NCI-H1694 treated with DMSO at 0.1 percent for 48 hours (cell line): ENCODE results near the gene CFAP92.
"Not testable (repeated sequence)": the region's sequence is repeated elsewhere in the genome, so short reads cannot be mapped to it uniquely, and the experiment has no call there.

Source experiments
- DNase-seq: peaks from one replicate; lab custom pipeline; 2025; lab: John Stamatoyannopoulos, UW

The CFAP92 gene

DNA sequence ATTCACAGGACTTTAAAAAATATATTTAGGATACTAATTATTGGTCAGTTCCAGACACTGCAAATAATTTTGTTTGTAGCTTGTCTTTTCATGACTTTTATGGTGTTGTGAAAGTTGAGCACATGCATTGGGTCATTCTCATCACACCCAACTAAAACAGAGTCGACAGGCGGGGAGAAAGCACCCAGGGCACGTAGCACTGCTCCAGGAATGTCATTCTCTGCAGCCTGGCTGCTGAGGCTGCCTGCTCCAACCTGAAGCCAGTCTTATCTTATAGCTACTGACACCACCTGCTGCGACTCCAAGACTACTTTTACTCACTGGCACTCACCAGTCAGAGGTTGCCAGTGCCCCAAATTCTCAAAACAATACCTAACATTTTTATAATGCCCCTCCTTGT, 57.5 kb downstream of the CFAP92 start:
- no peak for DNase-seq

DNA sequence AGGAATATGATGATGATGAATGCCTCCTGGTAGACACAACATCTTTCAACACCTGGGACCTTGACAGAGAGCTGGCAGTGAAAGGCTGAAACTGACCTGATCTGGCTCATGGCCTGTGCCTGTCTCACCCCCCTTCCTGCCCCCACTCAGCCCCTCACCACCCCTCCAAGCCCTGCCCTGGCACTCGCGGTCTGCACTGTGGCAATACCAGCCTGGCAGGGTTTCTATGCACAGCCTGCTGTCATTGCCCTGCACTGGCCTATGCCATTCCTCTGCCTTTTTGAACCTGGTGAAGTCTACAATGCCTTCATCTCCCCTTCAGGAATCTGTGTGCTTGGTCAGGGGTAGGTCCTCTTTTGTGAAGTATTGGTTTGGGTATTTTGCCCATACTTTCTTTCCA, 58.0 kb downstream of the CFAP92 start:
- DNase-seq: peak; percentile 18

DNA sequence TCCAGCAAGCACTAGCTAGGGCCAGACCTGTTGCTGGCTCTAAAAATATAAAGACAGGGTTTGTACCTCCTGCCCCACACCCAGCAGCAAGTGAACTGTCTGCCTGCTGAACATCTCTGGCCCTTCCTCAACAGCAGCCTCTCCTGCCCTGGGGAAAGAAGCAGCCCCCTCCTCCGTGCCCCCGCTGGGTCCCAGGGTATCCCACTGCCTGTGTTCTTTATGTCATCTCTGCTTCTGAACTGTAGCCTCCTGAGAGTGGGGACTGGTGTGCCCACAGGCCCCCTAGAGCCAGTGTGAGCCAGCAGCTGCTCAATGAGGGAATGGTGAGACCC, 60.0 kb downstream of the CFAP92 start:
- DNase-seq: no peak

DNA sequence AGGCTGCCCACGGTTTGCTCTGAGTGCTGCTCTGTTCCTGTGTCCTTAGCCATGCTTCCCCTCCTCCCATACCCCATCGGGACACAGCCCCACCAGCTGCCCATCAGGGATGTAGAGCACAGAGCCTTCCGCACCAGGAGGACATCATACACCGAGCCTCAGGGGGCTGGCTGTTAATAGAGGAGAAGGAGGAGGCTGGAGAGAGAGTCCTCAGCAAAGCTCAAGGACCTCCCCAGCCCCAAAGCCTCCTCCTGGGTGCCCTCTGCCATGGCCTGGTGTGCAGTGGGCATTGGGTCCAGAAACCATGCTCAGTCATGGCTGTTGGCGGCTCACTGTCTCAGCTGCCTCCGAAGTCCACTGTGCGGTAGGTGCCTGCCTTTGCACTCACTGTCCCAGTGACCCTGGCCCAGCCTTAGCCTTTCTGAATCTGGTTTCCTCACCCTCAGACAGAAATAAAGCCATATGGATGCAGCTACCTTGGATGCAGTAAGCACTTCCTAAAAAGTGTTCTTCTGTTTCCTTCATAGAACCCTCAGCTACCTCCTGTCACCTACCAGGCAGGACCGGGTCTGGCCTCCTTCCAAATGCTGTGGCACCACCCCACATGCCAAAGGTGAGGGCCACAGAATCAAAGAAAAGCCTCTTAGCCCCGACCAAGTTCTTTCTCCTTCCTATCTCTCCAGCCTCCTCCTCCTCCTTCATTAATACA, 60.5 kb downstream of the CFAP92 start:
- no peak for DNase-seq

DNA sequence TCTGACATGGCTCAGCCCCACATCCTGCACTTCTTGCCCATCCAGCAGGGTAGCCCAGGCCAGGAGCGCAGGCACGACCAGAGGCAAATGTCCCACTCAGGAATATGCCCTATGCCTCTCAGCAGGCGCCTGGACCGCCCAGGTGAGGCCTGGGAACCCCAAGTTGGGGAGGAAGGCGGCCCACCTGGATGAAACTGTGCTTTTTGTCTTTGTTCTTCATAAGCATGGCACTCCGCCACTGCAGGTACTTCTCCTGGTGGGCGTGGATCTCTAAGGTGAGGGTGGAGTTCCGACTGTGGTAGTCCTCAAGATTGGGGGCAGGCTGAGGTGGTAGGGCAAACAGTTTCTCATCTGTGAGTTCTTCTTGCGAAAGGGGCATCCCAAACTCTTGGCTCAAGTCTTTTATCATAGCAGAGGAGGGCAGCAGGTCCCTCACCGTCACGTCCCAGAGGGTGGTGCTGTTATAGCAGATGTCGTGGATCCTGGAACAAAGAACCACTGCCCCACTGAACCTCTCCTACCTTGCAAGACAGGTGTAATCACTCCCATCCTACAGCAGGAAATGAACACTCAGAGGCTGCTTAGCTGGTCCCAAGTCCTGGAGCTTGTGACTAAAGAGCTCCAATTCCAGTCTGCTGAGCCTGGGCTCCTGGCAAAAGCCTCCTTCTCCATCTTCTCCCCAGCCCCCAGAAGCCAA, 61.2 kb downstream of the CFAP92 start:
- DNase-seq: no peak

DNA sequence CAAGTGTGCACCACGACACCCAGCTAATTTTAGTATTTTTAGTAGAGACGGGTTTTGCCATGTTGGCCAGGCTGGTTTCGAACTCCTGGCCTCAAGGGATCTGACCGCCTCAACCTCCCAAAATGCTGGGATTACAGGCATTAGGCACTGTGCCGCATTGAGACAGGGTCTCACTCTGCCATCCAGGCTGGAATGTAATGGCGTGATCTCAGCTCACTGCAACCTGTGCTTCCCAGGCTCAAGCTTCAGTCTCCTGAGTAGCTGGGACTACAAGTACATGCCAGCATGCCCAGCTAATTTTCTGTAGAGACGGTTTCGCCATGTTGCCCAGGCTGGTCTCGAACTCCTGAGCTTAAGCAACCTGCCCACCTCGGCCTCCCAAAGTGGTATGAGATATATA, 62.8 kb downstream of the CFAP92 start:
- no peak for DNase-seq

DNA sequence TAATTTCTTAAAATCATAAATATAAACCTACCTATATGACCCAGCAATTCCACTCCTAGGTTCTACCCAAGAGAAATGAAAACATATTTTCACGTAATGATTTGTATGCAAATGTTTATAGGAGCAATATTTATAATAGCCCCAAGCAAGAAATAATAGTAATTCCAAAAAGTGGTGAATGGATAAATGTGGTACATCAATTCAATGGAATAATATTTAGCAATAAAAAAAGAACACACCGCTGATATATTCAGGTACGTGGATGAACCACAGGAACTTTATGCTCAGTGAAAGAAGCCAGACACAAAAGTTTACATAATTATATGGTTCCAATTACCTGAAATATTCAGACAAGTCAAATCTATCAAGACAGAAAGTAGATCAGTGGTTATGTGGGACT, 64.5 kb downstream of the CFAP92 start:
- no peak for DNase-seq

DNA sequence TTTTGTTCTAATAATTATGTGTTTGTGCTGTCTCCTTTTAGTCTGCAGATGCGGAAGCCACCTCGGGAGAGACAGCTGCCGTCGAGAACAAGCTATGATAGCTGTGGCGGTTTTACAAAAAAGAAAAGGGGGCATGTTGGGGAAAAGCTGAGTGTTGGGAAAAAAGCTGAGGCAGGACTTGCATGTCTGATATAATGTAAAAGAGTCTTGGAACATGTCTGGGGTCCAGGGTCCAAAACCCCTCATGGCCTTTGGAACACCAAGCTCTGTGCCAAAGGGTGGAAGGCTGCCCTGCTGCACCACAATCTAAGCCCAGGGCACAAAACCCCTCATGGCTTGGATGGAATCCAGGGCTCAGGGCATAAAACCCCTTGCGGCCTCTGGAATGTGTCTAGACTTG, 69.9 kb downstream of the CFAP92 start:
- DNase-seq: not testable (repeated sequence)

DNA sequence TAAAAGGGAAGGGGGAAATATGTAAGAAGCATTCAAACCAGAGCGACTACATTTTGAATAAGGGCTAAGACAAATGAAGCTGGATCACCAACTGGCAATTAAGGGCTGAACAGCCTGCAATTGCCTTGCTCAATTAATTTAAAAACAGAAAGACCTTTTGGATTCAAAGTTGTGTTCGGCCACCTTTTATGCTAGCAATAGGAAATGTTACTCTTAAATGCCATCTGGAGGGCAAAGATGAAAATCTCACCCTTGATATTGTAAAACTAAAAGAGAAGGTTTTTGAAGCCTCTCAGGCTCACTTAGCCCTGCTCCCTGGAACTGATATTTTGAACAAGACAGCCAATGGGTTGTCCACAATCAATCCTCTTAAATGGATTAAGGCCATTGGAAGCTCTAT, 70.3 kb downstream of the CFAP92 start:
- DNase-seq: peak; percentile 6

DNA sequence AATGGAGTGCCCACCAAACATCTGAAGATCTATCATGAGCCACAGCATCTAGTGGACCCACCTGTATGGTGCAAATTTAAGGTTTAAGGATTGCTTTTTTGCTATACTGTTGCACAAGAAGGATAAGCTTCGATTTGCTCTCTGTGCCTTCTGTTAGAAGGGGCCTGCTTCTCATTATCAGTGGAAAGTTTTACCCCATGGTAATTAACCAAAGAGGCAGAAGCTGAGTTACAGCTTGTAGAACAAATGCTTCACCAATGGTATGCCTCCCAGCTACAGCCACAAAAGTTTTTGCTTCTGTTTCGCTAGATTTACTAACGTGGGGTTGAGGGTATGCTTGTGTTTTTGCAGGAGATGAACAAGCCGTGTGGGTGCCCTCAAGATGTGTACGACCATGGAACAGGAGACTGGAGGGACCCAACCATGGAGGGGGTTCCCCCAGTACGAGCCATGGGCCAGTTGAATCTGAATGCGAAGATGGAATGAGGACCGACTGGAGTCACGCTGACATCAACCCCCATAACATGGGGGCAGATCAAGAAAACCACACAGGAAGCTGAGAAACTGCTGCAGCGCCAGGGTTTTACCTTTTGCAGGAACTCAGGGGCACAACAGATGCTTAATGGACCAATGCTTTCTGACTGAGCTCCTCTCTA, 70.9 kb downstream of the CFAP92 start:
- DNase-seq: no peak

DNA sequence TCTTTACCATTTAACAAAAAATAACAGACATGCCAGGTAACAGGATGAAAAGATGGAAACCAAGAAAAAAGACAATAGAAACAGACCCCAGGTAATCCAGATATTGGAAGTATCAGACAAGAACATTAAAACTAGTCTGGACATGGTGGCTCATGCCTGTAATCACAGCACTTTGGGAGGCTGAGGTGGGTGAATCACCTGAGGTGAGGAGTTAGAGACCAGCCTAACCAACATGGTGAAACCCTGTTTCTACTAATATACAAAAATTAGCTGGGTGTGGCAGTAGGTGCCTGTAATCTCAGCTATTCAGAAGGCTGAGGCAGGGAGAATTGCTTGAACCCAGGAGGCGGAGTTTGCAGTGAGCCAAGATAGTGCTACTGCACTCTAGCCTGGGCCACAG, 73.9 kb downstream of the CFAP92 start:
- DNase-seq: no peak

DNA sequence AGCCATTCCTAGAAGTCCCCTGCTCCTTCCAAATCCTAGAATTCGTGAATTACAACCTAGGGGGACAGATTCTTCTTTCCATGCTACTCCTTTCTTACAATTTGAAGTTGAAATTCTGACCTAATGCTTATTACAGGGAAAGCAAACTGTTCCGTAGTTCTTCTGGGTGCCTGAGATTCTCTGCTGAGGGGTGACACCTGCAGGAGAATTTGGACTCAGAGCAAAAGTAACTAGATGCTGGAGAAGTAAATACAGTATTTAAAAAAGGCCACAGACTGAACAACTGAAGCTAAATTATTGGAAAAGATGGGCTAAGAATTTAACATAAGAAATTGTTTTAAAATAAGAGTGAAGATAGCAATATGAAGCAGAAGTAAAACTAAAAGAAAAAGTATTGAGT, 76.6 kb downstream of the CFAP92 start:
- DNase-seq: no peak

DNA sequence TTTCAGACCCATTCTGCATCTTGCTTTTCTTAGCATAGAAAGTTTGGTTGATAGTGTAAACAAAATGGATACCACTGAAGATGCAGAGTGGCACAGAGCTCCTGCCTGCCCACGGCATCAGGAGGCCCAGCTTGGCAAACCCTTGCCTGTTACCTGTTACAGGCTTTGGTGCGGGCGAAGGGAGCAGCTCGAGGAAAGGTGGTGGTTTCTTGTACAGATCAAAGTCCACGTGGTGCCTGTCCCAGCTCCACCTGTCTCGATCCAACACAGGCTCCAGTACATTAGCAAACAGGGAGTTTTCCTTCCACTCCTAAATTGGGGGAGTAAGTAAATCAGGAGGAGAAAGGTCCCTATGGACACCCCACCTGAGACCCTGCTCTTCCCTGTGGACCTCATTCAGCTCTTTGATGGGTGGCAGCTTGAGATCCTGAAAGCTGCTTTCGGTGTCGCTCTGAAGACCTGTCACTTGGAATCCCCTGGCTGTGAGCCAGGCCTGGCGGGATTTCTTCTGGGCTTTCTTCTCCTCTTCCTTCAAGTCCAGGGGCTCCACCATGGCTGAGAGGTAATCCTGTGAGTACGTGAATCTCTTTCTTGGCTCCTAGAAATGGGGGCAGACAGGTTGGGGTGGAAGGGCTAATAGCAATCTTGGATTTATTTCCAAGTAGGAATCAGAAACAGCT, 78.8 kb downstream of the CFAP92 start:
- DNase-seq: no peak

DNA sequence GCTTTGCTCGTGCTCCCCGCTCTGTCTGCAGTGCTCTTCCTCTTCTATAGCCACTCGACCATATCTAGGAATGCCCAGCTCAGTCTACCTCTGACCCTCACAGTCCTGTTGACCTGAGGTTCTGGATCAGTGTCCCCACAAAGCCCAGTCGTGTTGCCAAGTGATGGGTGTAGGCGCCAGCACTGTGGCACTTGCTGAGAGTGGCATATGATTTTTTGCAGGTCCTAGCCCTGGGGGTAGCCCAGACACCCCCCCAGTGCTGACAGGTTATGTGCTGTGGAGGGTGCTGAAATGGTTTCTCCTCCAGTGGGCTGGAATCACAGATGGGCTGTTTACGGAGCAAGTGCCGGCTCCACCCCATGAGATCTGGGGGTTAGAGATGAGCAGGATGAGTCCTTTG, 82.0 kb downstream of the CFAP92 start:
- no peak for DNase-seq

DNA sequence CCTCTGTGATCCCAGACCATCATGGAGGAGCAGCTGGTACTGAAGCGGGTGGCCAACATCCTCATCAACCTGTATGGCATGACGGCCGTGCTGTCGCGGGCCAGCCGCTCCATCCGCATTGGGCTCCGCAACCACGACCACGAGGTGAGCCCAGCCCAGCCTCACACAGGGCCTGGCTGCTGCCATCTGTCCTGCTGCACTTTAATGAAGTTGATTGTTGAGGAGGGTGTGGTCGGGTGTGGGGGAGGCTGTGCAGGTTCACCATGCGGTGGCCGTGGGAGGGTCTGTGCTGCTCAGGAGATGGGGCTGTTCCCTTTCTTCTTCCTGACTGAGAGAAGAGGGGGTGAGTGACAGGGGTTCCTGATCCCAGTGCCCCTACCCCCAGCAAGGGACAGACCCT, 83.9 kb downstream of the CFAP92 start:
- no peak for DNase-seq

DNA sequence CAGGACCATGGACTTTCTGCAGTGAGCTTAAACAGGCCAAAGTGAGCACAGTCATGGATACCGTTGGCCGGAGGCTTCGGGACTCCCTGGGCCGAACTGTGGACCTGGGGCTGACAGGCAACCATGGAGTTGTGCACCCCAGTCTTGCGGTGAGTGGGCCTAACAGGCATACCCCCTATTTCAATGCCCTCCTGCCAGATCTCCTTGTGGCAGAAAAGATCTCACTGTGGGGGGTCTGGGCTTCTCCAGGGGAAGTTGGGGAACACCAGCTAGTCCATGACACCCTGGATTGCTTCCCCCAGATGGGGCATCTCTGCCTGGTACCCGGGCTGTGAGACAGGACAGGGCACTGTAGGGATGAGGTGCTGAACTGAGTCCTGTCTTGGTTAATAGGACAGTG, 84.9 kb downstream of the CFAP92 start:
- no peak for DNase-seq

DNA sequence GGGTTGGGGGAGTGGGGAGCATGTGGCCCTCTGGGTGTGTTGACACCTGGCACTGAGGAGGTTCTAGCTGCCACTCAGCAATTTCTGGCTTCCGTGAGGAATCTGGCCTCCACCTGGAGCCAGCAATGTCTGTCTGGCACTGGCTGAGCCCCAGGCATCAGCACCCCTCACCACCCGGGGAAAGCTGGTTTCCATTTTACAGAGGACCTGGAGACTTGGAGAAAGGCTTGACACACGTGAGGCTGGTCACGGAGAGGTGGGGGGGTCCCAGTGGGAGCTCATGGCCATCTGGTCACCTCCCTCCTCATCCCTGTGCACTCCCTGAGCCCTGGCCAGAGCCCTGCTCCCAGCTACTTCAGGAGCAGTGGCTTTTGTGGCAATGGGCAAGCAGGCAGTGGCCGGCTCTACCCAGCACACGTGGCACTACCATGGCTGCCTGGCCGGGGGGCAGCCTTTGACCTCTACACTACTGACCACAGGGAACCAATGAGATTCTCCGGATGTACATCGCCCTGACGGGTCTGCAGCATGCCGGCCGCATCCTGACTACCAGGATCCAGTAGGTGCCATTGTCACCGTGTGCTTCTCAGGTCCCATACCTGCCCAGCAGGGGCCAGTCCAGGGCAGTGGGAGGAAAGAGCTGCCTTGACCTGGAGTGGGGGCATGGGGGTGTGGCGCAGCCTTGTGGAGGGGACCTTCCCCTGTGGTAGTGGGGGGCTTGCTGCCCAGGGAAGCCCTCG, 86.0 kb downstream of the CFAP92 start:
- DNase-seq: no peak

DNA sequence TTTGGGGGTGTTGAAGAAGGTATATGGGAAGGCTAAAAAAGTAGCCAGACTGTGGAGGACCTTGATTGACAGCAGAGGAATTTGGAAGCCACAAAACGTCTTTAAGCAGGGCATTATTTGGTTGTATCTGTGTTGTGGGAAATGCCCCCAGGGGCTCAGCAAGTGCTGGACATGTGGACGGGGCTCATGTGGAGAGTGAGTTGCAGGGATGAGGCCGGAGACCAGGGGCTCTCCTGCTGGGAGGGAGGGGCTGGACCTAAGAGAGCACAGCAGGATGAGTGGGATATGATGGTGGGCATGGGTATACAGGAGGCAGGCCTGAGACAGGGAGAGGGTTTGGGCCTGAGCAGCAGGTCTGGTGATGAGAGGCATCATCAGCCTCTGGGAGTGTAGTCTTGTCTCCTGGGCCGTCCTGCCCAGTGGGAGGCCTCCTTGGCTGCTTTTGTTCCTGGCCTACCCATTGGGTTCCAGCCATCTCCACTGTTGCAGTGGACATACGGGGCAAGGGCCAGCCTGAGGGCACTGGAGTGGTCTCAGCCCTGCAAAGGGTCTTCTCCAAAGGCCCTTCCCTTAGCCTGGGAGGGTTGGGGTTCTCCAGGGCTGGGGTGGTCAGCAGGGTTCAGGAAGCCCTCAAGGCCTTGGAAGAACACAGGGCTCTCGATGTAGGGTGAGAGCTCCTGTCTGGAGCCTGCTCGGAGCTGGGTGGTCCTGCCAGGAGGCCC, 86.9 kb downstream of the CFAP92 start:
- no peak for DNase-seq

DNA sequence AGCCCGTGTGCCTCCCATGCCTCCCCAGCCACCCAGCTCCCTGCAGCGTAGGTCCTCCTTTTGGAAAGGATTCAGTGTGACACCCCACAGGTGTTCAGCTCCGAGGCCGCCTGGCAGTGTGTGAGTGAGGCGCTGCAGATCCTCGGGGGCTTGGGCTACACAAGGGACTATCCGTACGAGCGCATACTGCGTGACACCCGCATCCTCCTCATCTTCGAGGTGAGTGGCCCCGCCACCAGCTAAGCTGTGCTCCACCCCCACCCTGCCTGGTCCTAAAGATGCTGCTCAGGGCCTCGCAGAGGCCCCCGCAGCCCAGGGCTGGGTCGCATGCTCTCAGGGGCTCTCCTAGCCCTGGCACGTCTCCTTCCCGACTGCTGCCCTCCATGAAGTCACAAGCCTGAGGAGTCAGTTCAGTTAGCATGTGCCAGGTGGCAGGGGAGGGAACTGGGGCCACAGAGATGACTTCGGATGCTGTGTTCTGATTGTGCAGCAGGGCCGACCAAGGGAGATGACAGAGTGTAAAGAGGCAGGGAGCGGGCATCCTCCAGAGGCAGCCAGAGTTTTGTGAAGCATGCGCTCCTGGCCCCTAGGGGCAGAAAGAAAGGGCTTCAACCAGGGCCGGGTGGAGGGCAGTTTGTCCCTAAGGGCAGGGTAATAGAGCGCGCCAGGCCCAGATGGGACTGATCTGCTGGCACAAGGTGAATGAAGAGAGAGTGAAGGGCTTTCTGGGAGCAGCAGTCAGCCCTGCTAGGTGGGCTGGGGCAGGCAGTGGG, 87.7 kb downstream of the CFAP92 start:
- DNase-seq: no peak

DNA sequence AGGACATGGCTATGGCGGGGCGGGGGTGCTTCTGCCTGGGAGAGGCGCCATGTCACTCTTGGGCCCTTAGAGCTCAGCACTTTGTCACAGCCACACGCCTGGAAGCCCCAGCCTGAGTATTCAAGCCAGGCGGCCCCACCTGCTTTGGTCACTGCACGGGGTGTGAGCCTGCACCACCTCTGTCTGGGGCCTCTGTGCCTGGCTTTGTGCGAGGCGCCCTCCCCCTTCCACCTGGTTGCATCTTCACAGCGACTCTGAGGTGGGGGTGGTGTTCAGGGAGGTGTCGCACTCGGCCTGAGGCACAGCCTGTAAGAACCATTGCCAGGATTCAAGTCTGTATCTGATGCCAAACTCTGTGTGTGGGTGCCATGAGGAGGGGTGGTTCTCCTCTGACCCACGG, 90.4 kb downstream of the CFAP92 start:
- DNase-seq: no peak

DNA sequence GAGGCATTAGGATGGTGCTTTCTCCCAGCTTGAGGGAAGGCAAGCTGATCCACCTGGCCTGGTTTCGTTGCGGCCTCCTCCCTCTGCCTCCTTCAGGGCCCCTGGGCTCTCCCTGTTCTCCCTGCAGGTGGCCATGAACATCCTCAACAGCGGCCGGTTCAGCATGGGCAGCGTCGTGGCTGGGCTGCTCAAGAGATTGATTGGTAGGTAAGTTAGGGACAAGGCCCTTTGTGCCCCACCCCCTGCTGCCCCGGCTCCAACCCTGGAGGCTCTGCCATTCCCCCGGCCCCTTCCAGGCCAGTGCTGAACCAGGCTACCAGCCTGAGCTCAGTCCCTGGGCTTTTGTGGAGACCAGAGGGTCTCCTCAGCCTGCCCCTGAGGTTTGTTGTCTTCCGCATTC, 91.5 kb downstream of the CFAP92 start:
- DNase-seq: no peak
